Loucy (cell line): Measurements from ENCODE around the gene CD96.

Experiments used
- H2AFZ ChIP-seq: fragments of 200-600 bp; sonication (generic); 2 replicates; pipeline ENCODE4 v1.6.0; 2016; ENCODE audit warnings: antibody characterized with exemption, mild to moderate bottlenecking, low read length, moderate library complexity
- H3F3A ChIP-seq: fragments of 200-600 bp; 2 replicates; pipeline ENCODE4 v1.6.0; 2016; ENCODE audit warnings: antibody characterized with exemption, low read depth, mild to moderate bottlenecking
- H3K27me3 ChIP-seq: fragments of 200-600 bp; sonication (generic); 2 replicates; pipeline ENCODE4 v1.6.1; 2014; ENCODE audit warnings: low read length, mild to moderate bottlenecking; ENCODE audit not compliant: insufficient read depth, poor library complexity, severe bottlenecking
- H3K36me3 ChIP-seq: fragments of 200-600 bp; sonication (generic); 2 replicates; pipeline ENCODE4 v1.6.1; 2016; ENCODE audit warnings: low read length; ENCODE audit not compliant: insufficient read depth
- H3K4me1 ChIP-seq: fragments of 200-600 bp; sonication (generic); 2 replicates; pipeline ENCODE4 v1.5.1; 2014; ENCODE audit warnings: low read length, mild to moderate bottlenecking; ENCODE audit not compliant: insufficient read depth, poor library complexity, severe bottlenecking
- H3K4me2 ChIP-seq: fragments of 200-600 bp; sonication (generic); 2 replicates; pipeline ENCODE4 v1.6.0; 2014; ENCODE audit warnings: antibody characterized with exemption, low read length, low read depth, mild to moderate bottlenecking; ENCODE audit not compliant: poor library complexity, severe bottlenecking
- H3K4me3 ChIP-seq: fragments of 200-600 bp; sonication (generic); 2 replicates; pipeline ENCODE4 v1.5.1; 2014; ENCODE audit warnings: low read length, mild to moderate bottlenecking, mixed read lengths; ENCODE audit not compliant: poor library complexity, severe bottlenecking
- H3K79me2 ChIP-seq: fragments of 200-600 bp; sonication (generic); 2 replicates; pipeline ENCODE4 v1.6.1; 2014; ENCODE audit warnings: low read length; ENCODE audit not compliant: insufficient read depth
- H3K9ac ChIP-seq: fragments of 200-600 bp; sonication (generic); 2 replicates; pipeline ENCODE4 v1.6.0; 2014; ENCODE audit warnings: mild to moderate bottlenecking, low read depth, low read length, moderate library complexity; ENCODE audit not compliant: poor library complexity, severe bottlenecking
- H3K9me2 ChIP-seq: fragments of 200-600 bp; sonication (generic); replicated peaks from 2 replicates; pipeline ENCODE4 v1.6.1; 2016; ENCODE audit warnings: low read depth, low read length, mixed read lengths
- H3K9me3 ChIP-seq: fragments of 200-600 bp; sonication (generic); 2 replicates; pipeline ENCODE4 v1.6.1; 2014; ENCODE audit warnings: mild to moderate bottlenecking, antibody characterized with exemption, low read length, low read depth; ENCODE audit not compliant: insufficient read depth
- H4K20me1 ChIP-seq: fragments of 200-600 bp; sonication (generic); 2 replicates; pipeline ENCODE4 v1.6.0; 2014; ENCODE audit warnings: antibody characterized with exemption, low read length, mild to moderate bottlenecking; ENCODE audit not compliant: insufficient read depth, poor library complexity, severe bottlenecking
- CTCF ChIP-seq: fragments of 200-600 bp; sonication (generic); conservative IDR thresholded peaks from 2 replicates; pipeline ENCODE4 v1.5.1; 2014; ENCODE audit warnings: mild to moderate bottlenecking, antibody characterized with exemption, low read length
- EZH2phosphoT487 ChIP-seq: fragments of 200-600 bp; IDR thresholded peaks from 2 replicates; pipeline ENCODE4 v1.6.1; 2018; ENCODE audit warnings: antibody characterized with exemption, mild to moderate bottlenecking, moderate library complexity, borderline replicate concordance

CD96 gene

GRCh38 chr3:111568911-111569310, 26.9 kb downstream of the CD96 start:
- TF ChIP-seq EZH2phosphoT487: no peak
- no peak for TF ChIP-seq CTCF
- peaks cover 36% of the 10 kb centered on the region; the same call in 1 of the 2 replicates for H3K36me3 ChIP-seq
- no peak overlapping the region for H2AFZ ChIP-seq
- H3K79me2 ChIP-seq: peaks cover 25% of the 10 kb centered on the region
- peaks cover 11% of the 10 kb centered on the region for H3K4me1 ChIP-seq
- no peak overlapping the region for H3K4me2 ChIP-seq
- peaks cover 4% of the 10 kb centered on the region for H4K20me1 ChIP-seq
- H3F3A ChIP-seq: no peaks in the 10 kb centered on the region
- no peaks in the 10 kb centered on the region for H3K27me3 ChIP-seq
- H3K9ac ChIP-seq: no peak overlapping the region
- no peaks in the 10 kb centered on the region for H3K9me2 ChIP-seq
- no peaks in the 10 kb centered on the region for H3K9me3 ChIP-seq
- no peak overlapping the region for H3K4me3 ChIP-seq

GRCh38 chr3:111570404-111571030, 28.5 kb downstream of the CD96 start:
- peaks cover 15% of the 10 kb centered on the region for H3K79me2 ChIP-seq
- H3K27me3 ChIP-seq: no peaks in the 10 kb centered on the region
- no peak overlapping the region for H3K4me3 ChIP-seq
- TF ChIP-seq CTCF (no peak), EZH2phosphoT487 (no peak)
- peaks cover 2% of the 10 kb centered on the region for H4K20me1 ChIP-seq
- H3K4me2 ChIP-seq: no peak overlapping the region
- no peaks in the 10 kb centered on the region for H3F3A ChIP-seq
- H3K36me3 ChIP-seq: peaks cover 39% of the 10 kb centered on the region; the same call in 1 of the 2 replicates
- no peak overlapping the region for H3K9ac ChIP-seq
- H3K9me3 ChIP-seq: no peaks in the 10 kb centered on the region
- no peak overlapping the region for H2AFZ ChIP-seq
- H3K4me1 ChIP-seq: peaks cover 13% of the 10 kb centered on the region
- no peaks in the 10 kb centered on the region for H3K9me2 ChIP-seq

GRCh38 chr3:111571282-111571681, 29.3 kb downstream of the CD96 start:
- TF ChIP-seq CTCF: no peak
- TF ChIP-seq EZH2phosphoT487: no peak
- Histone ChIP-seq H3K9me2 (no peaks in the 10 kb centered on the region), H3F3A (no peaks in the 10 kb centered on the region), H3K4me3 (no peak overlapping the region), H2AFZ (no peak overlapping the region), H3K79me2 (peaks cover 13% of the 10 kb centered on the region), H3K9me3 (no peaks in the 10 kb centered on the region), H3K9ac (no peak overlapping the region), H3K27me3 (no peaks in the 10 kb centered on the region), H4K20me1 (no peaks in the 10 kb centered on the region), H3K36me3 (peaks cover 39% of the 10 kb centered on the region; the same call in 1 of the 2 replicates), H3K4me1 (peaks cover 13% of the 10 kb centered on the region), H3K4me2 (no peak overlapping the region)
